Measurements from ENCODE around the gene PPIE. TPM values are rescaled to one million over a fixed set of nuclear protein-coding genes. Genes with fewer than 3 reads are reported as not detected.
"Not testable (repeated sequence)": the region's sequence is repeated elsewhere in the genome, so short reads cannot be mapped to it uniquely, and the experiment has no call there.

Gene PPIE
- total RNA-seq, 4 donors from 2014 or later: 34.8 to 42.3 (median 37.0) TPM

- H3K4me1 ChIP-seq: peaks cover 0 to 18% (median 0%) of the 10 kb centered on the region in 4 donors
- H3K27ac ChIP-seq: no peak overlapping the region
- no peaks in the 10 kb centered on the region for H3K36me3 ChIP-seq
- no peaks in the 10 kb centered on the region for H3K9me3 ChIP-seq
- DNase-seq (ENCODE audit: low spot score in 2 of 2): no peak
- H3K27me3 ChIP-seq: peaks cover 0 to 7% of the 10 kb centered on the region in 2 donors
- 92 to 98% methylated on average over 2 of the region's 2 CpGs for WGBS, 2 donors
- no peak overlapping the region for H3K4me3 ChIP-seq
- TF ChIP-seq POLR2A (IDR thresholded peaks at IDR 0.05): no peak
- no peak for TF ChIP-seq EP300 (IDR thresholded peaks at IDR 0.05)
- no peak for TF ChIP-seq CTCF (IDR thresholded peaks at IDR 0.05)
Measured at GRCh38 chr1:39791838-39792237, 53.2 kb downstream of the PPIE start.

GRCh38 chr1:39795651-39796050 lies 57.0 kb downstream of the PPIE start:
- TF ChIP-seq EP300 (IDR thresholded peaks at IDR 0.05) (no peak), POLR2A (IDR thresholded peaks at IDR 0.05) (no peak), CTCF (IDR thresholded peaks at IDR 0.05) (no peak)
- no peak for DNase-seq (ENCODE audit: low spot score in 2 of 2)
- WGBS, 2 donors: 25 to 30% methylated on average over 1 of the region's 1 CpG

GRCh38 chr1:39798859-39799769 lies 60.4 kb downstream of the PPIE start:
- not testable (repeated sequence) for H3K9me3 ChIP-seq, H3K4me1 ChIP-seq, H3K36me3 ChIP-seq, H3K27me3 ChIP-seq
- TF ChIP-seq CTCF (IDR thresholded peaks at IDR 0.05) (peak in 1 of 5 experiments; percentile 14), POLR2A (IDR thresholded peaks at IDR 0.05) (peak in 1 of 2 donors; percentile 21), EP300 (IDR thresholded peaks at IDR 0.05) (peak in 1 of 2 donors; percentile 29)
- DNase-seq (ENCODE audit: low spot score in 2 of 2): peak; percentile 43 to 67
- WGBS, 2 donors: 40 to 46% methylated on average over 20 to 23 of the region's 26 CpGs
- H3K4me3 ChIP-seq: peak overlapping the region in 2 of 4 donors; percentile 23 to 32
- peak overlapping the region in 3 of 4 donors; percentile 21 to 70 (median 61) for H3K27ac ChIP-seq

More at GRCh38 chr1:39795651-39796050, 57.0 kb downstream of the PPIE start:
- Histone ChIP-seq H3K4me1 (peaks cover 0 to 8% (median 5%) of the 10 kb centered on the region in 4 donors), H3K27me3 (no peaks in the 10 kb centered on the region), H3K9me3 (no peaks in the 10 kb centered on the region), H3K36me3 (no peaks in the 10 kb centered on the region), H3K27ac (no peak overlapping the region), H3K4me3 (no peak overlapping the region)

- peak overlapping the region in 1 of 4 donors; percentile 32 for H3K4me3 ChIP-seq
- no peaks in the 10 kb centered on the region for H3K9me3 ChIP-seq
- WGBS, 2 donors: 4 to 6% methylated on average over 7 to 8 of the region's 8 CpGs
Measured at GRCh38 chr1:39799770-39800470, 61.2 kb downstream of the PPIE start.

More at GRCh38 chr1:39799770-39800470, 61.2 kb downstream of the PPIE start:
- H3K27ac ChIP-seq: peak overlapping the region in 2 of 4 donors; percentile 7 to 61
- peak in 1 of 2 donors; percentile 73 for DNase-seq (ENCODE audit: low spot score in 2 of 2)
- TF ChIP-seq EP300 (IDR thresholded peaks at IDR 0.05): no peak
- TF ChIP-seq CTCF (IDR thresholded peaks at IDR 0.05): peak; percentile 79 to 94 (median 91)
- no peaks in the 10 kb centered on the region for H3K27me3 ChIP-seq
- peaks cover 0 to 8% (median 5%) of the 10 kb centered on the region in 4 donors for H3K4me1 ChIP-seq
- no peaks in the 10 kb centered on the region for H3K36me3 ChIP-seq
